Measurements from ENCODE around the gene RHCE.
"Not testable (repeated sequence)": the region's sequence is repeated elsewhere in the genome, so short reads cannot be mapped to it uniquely, and the experiment has no call there.

RHCE gene

DNA sequence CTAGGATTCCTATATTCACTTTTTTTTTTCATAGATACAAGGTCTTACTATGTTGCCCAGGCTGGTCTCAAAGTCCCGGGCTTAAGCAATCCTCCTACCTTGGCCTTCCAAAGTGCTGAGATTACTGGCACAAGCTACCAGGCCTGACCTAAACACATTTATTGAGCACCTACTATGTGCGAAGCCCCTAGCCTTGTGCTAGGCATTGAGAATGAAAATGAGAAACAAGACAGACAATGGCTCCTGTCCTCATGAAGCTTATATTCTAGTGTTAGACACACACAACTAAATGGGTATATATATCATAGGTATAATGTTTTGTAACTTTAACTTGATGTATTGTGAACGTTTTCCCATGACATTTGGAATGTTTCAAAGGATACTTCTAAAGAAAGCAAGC is 71.0 kb downstream of the RHCE start:
- H3K4me3 ChIP-seq (ENCODE audit: low read depth, low read length) = no peak overlapping the region

GRCh38 chr1:25347556-25347955 is 73.1 kb downstream of the RHCE start:
- no peak overlapping the region for H3K4me3 ChIP-seq (ENCODE audit: low read depth, low read length)

GRCh38 chr1:25343872-25344271 is 76.8 kb downstream of the RHCE start:
- H3K4me3 ChIP-seq (ENCODE audit: low read depth, low read length) = no peak overlapping the region

DNA sequence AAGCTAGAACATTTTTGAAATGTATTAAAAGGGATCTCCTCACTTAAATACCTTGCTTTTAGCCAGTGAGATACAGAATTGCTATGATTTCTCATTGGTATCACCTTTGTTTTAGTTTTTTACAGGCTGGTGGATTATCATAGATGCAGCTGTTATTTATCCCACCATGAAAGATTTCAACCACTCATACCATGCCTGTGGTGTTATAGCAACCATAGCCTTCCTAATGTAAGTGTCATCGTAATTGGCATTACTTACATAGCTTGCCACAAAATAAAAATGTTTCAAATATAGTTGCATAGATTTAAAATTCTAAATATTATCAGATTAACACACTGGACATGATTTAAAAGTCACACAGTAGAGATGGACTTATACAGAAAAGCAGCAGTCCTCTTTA is 77.8 kb downstream of the RHCE start:
- no peak overlapping the region for H3K4me3 ChIP-seq (ENCODE audit: low read depth, low read length)

GRCh38 chr1:25341746-25342145 is 78.9 kb downstream of the RHCE start:
- no peak overlapping the region for H3K4me3 ChIP-seq (ENCODE audit: low read depth, low read length)

- peak overlapping the region; percentile 79 for H3K4me3 ChIP-seq (ENCODE audit: low read depth, low read length)
Observed at GRCh38 chr1:25338986-25339385, 81.6 kb downstream of the RHCE start.

DNA sequence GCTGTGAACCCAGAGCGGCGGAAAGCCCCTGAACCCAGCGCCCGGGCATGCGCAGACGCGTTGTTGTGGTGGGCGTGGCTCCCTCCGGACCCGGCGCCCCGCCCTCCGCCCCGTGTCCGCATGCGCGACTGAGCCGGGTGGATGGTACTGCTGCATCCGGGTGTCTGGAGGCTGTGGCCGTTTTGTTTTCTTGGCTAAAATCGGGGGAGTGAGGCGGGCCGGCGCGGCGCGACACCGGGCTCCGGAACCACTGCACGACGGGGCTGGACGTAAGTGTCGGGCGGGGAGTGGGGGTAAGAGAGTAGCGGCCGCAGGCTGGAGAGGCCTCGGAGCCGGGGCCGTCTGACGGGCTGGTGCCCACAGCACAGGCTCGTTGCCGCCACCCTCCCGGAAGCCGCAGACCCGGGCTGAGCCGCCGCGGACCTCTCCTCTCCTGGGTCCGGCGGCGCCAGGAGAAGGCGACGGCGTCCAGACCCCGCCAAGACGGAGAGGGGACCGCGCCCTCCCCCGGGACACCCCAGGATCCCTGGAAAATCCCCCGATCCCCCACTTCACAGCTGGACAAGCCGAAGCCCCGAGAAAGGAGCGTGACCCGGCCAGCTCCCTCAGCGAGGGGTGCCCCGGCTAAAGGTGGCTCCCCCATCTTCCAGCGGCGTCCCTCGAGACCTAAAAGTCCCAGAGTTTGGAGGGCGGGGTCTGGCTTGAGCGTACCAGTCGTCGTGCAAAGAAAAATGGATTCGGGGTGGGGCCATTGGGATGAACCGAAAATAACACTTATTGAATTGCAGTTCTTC is 82.2 kb downstream of the RHCE start, which contains the start of gene TMEM50A:
TSS of gene TMEM50A (plus strand) at position 147 of the 794 bp plus-strand sequence. CDS start 2,153 bp downstream, outside the sequence.
- peak within 1 kb of the TSS; percentile 79 for H3K4me3 ChIP-seq (ENCODE audit: low read depth, low read length)

DNA sequence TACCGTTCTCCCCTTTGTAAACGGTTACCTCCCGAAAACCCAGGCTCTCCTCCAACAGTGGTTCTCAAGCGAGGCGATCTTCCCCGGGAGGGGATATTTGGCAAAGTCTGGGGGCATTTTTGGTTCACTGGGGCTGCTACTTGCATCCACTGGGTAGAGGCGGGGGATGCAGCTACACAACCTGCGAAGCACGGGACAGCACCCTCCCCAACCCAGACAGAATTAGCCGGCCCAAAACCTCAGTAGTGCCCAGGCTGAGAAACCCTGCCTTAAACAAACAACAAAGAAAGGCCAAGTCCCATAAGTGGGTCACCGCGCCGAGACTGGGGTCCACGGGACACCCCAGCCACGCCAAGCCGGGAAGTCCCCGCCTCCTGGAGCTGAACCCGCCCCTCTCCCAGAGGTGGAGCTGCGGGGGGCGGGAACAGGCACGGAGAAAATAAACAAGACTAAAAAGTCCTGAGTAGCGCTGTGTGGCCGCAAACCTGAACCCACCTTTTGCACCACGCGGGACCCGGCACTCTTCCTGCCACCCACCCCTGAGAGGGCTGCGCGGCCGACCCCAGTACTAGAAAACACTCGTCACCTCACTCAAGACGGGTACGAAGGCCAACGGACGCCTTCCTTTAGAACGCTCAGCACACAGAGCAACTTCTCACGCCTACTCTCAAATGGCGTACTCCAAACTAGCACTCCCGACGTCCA is 83.0 kb downstream of the RHCE start:
- peak overlapping the region; percentile 35 for H3K4me3 ChIP-seq (ENCODE audit: low read depth, low read length)

DNA sequence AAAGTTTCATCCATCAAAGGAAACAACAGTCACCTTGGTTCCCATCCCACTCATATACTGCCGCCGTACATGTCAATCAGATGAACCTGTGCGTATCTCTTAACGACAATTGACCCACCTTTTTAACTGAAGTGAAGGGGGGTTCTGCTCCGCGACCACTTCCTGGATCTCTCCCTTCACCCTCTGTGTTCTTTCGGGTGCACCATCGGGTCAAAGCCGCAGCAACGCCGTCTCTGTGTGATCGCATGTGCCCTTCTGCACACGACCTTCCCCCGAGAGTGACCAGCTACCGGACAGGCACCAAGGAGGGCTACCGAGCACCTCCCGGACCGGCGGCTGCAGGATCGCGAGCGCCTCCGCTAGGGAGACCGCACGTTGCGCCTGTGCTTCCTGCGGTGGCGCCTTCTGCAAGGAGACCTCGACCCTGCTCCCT is 83.7 kb downstream of the RHCE start:
- H3K4me3 ChIP-seq (ENCODE audit: low read depth, low read length) = peak overlapping the region; percentile 44

GRCh38 chr1:25329950-25330349 is 90.7 kb downstream of the RHCE start:
- not testable (repeated sequence) for H3K4me3 ChIP-seq (ENCODE audit: low read depth, low read length)

DNA sequence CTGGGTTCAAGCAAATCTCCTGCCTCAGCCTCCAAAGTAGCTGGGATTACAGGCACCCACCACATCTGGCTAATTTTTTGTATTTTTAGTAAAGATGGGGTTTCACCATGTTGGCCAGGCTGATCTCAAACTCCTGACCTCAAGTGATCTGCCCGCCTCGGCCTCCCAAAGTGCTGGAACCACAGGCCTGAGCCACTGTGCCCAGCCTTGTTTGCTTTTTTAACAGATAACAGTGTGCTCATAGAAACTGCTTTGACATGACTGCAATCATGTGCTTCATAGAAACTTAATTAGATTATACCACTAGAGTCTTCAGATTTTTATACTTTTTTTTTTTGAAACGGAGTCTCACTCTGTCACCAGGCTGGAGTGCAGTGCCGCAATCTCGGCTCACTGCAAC is 91.3 kb downstream of the RHCE start:
- not testable (repeated sequence) for H3K4me3 ChIP-seq (ENCODE audit: low read depth, low read length)

DNA sequence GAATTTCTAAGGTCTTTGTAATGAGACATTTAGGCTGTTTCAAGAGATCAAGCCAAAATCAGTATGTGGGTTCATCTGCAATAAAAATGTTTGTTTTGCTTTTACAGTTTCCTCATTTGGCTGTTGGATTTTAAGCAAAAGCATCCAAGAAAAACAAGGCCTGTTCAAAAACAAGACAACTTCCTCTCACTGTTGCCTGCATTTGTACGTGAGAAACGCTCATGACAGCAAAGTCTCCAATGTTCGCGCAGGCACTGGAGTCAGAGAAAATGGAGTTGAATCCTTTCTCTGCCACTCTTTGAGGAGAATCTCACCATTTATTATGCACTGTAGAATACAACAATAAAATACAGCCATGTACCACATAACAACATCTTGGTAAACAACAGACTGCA is 91.8 kb downstream of the RHCE start:
- not testable (repeated sequence) for H3K4me3 ChIP-seq (ENCODE audit: low read depth, low read length)

GRCh38 chr1:25327864-25328790 is 92.5 kb downstream of the RHCE start:
- not testable (repeated sequence) for H3K4me3 ChIP-seq (ENCODE audit: low read depth, low read length)

- H3K4me3 ChIP-seq (ENCODE audit: low read depth, low read length) = not testable (repeated sequence)
Observed at GRCh38 chr1:25324407-25324806, 96.2 kb downstream of the RHCE start.

DNA sequence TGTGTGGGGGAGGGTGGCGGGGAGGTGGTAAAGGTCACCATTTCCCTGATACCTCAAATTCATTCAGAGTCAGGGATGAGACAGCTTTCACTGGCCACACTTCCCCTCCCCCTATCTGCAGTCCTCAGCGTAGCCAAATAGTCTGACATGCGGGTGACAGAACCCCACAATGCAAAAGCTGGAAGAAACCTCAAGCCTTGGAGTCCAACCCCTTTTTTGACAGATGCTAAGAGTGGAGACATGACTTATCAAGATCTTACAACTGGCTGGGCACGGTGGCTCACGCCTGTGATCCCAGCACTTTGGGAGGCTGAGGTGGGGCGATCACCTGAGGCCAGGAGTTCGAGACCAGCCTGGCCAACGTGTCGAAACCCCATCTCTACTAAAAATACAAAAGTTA is 98.5 kb downstream of the RHCE start:
- H3K4me3 ChIP-seq (ENCODE audit: low read depth, low read length) = not testable (repeated sequence)

DNA sequence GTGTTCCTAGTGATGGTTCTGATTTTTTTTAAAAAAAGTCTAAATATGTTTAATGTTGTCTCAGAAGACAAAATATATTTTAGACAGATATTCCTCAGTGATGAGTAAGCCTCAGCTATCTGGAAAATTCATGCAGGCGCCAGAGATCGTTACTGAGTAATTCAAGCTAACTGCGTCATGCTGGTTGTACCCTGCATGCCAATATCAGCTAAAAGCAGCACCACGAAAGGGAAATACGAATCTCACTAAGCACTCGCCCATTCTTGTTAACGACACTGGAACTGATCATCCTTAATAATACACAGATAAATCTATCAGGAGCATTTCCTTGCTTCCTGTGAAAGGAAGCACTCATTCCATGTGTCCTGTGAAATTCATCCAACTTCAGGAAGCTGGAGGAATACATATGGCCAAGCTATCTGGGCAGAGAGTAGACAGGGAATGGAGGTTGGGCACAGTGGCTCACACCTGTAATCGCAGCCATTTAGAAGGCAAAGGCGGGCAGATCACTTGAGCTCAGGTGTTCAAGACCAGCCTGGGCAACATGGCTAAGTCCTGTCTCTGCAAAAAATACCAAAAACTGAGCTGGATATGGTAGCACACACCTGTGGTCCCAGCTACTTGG is 100.2 kb downstream of the RHCE start:
- H3K4me3 ChIP-seq (ENCODE audit: low read depth, low read length) = not testable (repeated sequence)

GRCh38 chr1:25312806-25313470 is 107.7 kb downstream of the RHCE start:
- H3K4me3 ChIP-seq (ENCODE audit: low read depth, low read length) = not testable (repeated sequence)
